Measurements from ENCODE around the gene KAZN.

KAZN gene

DNA sequence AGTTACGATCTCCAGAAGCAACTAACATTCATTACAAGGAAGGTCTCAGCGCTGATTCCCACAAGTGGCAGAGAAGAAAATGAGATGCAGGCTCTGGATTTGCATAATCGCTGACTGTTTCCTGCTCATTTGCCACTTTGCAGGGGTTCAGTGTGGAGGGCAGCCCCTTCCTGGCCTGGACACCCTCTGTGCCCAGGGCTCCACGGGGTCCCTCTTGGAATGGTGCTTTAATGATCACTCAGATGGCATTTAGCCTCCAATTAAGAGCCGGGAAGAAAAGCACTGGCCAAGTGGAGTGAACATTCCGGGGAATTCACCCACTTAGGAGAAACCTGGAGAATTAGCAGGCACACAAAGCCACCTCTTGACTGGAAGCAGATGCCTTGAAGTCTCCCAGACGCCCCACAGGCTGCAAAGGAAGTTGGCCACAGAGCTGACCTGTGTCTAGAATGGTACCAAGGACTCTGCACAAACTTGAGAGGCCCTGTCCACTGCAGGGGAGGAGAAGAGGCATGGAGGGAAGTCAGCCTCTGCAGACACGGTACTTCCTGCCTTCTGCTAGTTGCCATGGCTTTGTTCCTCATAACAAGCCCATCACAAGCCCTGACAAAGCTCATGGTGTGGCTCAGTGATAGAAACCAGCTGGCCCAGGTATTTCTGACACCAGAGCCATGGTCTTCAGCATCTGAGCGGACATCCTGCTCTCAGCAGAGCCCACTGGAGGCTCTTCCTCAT is 157.2 kb downstream of the KAZN start:
- no peak overlapping the region for H3K4me3 ChIP-seq (ENCODE audit: low read depth, low read length)
- no peak for TF ChIP-seq CTCF (IDR thresholded peaks at IDR 0.05; ENCODE audit: low read depth, low read length)

DNA sequence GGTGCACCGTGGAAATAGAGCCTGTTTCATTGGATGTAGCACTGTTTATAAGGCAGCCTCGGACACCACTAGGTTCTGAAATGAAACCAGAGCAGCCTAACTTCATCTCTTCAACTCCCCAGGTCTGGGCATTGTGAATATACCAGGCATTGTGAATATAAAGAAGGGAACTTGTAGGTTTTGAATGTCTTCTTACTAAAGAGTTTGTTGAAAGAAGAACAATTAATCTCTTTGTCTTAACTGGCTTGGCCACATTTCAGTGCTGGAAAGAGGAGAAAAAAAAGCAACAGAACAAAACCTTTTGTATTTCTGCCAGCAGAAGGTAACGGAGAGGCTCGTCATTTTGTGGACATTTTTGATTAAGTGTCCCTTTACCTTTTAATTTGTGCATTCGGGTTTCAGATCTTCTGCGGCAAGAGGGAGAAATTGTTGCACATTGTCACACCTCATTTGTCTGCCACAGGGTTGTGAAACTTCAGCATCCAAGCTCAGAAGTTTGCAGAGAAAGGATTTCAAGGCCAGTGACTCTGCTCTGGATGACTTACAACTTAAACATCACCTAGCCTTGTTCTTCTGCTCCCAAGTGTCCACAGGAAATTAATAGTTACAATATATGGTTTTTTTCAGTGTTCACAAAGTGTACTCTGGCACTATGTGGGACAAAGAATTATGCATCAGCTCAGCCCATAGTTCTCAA is 158.3 kb downstream of the KAZN start:
- no peak overlapping the region for H3K4me3 ChIP-seq (ENCODE audit: low read depth, low read length)
- TF ChIP-seq CTCF (IDR thresholded peaks at IDR 0.05; ENCODE audit: low read depth, low read length) = no peak

- H3K4me3 ChIP-seq (ENCODE audit: low read depth, low read length) = no peak overlapping the region
Observed at GRCh38 chr1:14757286-14757625, 158.8 kb downstream of the KAZN start.

DNA sequence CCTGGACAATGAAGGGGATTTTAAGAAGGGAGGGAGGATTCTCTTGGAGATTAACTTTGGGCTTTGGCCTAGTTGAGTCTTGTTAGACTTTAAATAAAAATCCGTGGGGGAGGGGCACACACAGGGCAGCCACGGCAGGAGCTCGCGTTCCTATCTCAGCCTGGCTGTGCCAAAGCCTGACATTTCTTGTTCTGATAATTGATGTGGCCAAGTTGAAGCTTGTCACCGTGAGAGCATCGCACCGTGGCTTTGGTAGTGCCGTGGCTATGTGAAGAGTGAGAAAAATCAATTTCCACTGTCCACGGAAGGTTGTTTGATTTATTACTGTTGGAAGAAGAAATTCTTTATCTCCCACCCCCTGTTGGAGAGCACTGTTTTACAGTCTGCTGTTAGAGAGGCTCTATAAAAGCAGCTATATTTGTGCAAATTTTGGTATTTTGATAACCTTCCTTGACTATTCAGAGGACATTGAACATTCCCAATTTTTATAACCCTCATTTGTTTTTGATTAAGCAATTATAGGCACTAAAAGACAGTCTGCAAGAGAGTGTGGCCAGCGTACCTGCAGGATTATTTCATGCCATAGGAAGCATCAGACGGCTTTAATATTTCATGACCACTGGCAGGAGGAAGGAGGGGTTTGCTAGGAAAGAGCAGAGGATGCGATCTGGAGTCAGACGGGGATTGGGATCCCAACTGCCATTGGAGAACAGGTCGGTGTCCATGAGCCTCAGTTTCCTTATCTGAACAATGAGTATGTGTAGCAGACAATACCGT is 160.7 kb downstream of the KAZN start:
- TF ChIP-seq CTCF (IDR thresholded peaks at IDR 0.05; ENCODE audit: low read depth, low read length) = no peak
- H3K4me3 ChIP-seq (ENCODE audit: low read depth, low read length) = no peak overlapping the region

More at GRCh38 chr1:14757286-14757625, 158.8 kb downstream of the KAZN start:
- no peak for TF ChIP-seq CTCF (IDR thresholded peaks at IDR 0.05; ENCODE audit: low read depth, low read length)

GRCh38 chr1:14759843-14760242 is 161.4 kb downstream of the KAZN start:
- no peak for TF ChIP-seq CTCF (IDR thresholded peaks at IDR 0.05; ENCODE audit: low read depth, low read length)
- no peak overlapping the region for H3K4me3 ChIP-seq (ENCODE audit: low read depth, low read length)

- no peak for TF ChIP-seq CTCF (IDR thresholded peaks at IDR 0.05; ENCODE audit: low read depth, low read length)
- H3K4me3 ChIP-seq (ENCODE audit: low read depth, low read length) = no peak overlapping the region
Observed at GRCh38 chr1:14760780-14761179, 162.3 kb downstream of the KAZN start.
